IMR-90 (cell line): ENCODE results near the gene GFPT1. TPM values are rescaled to one million over a fixed set of nuclear protein-coding genes. Genes with fewer than 3 reads are reported as not detected.
A peak's percentile ranks its signal among the peaks of the same experiment; 100 is the strongest.

Source experiments
- ATAC-seq: fragments of 200-7000 bp; cut with Tn5 transposase; 2 replicates; pipeline ENCODE4 v1.9.1; 2020; ENCODE audit warnings: low read depth, mild to moderate bottlenecking, moderate library complexity
- BruUV-seq: library from RNA; stranded (reverse); fragments of 400-500 nt; replicated peaks from 2 replicates; lab custom pipeline; 2021; lab: Mats Ljungman, UMichigan
- CTCF ChIA-PET: fragments of 300-600 bp; formaldehyde crosslinking; extraction: SDS; loops from one replicate; lab custom pipeline; 2021; ENCODE audit warnings: antibody characterized with exemption; lab: Yijun Ruan, JAX
- POLR2A ChIA-PET: fragments of 300-600 bp; sonication (Branson Sonifier 250); formaldehyde crosslinking; loops from one replicate; lab custom pipeline; 2022; ENCODE audit warnings: antibody characterized with exemption; ENCODE audit not compliant: unreplicated experiment; lab: Charles Lee
- DNase-seq: peaks from one replicate; pipeline ENCODE4 v3.0.0; 2013
- H2AFZ ChIP-seq: replicated peaks from 2 replicates; pipeline ENCODE3; 2013; ENCODE audit warnings: low read length, mild to moderate bottlenecking; ENCODE audit not compliant: poor library complexity
- H2AK5ac ChIP-seq: 2 replicates; pipeline ENCODE4 v1.6.1; 2013; ENCODE audit warnings: low read depth, low read length, inconsistent platforms
- H2AK9ac ChIP-seq: replicated peaks from 2 replicates; pipeline ENCODE3; 2013; ENCODE audit warnings: mild to moderate bottlenecking, low read depth, low read length, moderate library complexity; ENCODE audit not compliant: poor library complexity
- H2BK120ac ChIP-seq: 2 replicates; pipeline ENCODE4 v1.6.1; 2013; ENCODE audit warnings: low read depth, low read length, inconsistent platforms
- H2BK15ac ChIP-seq: 3 replicates; pipeline ENCODE4 v1.6.1; 2013; ENCODE audit warnings: low read depth, low read length, inconsistent platforms
- H2BK20ac ChIP-seq: 2 replicates; pipeline ENCODE4 v1.6.1; 2013; ENCODE audit warnings: low read depth, mild to moderate bottlenecking, inconsistent platforms, low read length, moderate library complexity
- H2BK5ac ChIP-seq: 2 replicates; pipeline ENCODE4 v1.6.1; 2013; ENCODE audit warnings: mild to moderate bottlenecking, low read depth, low read length, inconsistent platforms; ENCODE audit not compliant: poor library complexity, severe bottlenecking
- H3K14ac ChIP-seq: replicated peaks from 2 replicates; pipeline ENCODE4 v1.6.1; 2013; ENCODE audit warnings: low read depth, low read length, inconsistent platforms
- H3K18ac ChIP-seq: 2 replicates; pipeline ENCODE4 v1.6.1; 2013; ENCODE audit warnings: low read depth, low read length, control low read depth
- H3K23ac ChIP-seq: 2 replicates; pipeline ENCODE4 v1.6.1; 2013; ENCODE audit warnings: low read depth, low read length, inconsistent platforms
- H3K27ac ChIP-seq: 2 replicates; pipeline ENCODE4 v1.5.1; 2013; ENCODE audit warnings: mild to moderate bottlenecking, control low read depth, low read length; ENCODE audit not compliant: insufficient read depth
- H3K27me3 ChIP-seq: 2 replicates; pipeline ENCODE4 v1.6.1; 2013; ENCODE audit warnings: low read length; ENCODE audit not compliant: control insufficient read depth, insufficient read depth
- H3K36me3 ChIP-seq: 2 replicates; pipeline ENCODE4 v1.6.1; 2013; ENCODE audit warnings: low read length, mixed read lengths; ENCODE audit not compliant: control insufficient read depth, insufficient read depth
- H3K4ac ChIP-seq: 2 replicates; pipeline ENCODE4 v1.6.1; 2013; ENCODE audit warnings: low read depth, low read length, inconsistent platforms
- H3K4me1 ChIP-seq: 2 replicates; pipeline ENCODE4 v1.6.1; 2013; ENCODE audit warnings: low read length, mixed read lengths; ENCODE audit not compliant: control insufficient read depth, insufficient read depth
- H3K4me2 ChIP-seq: 2 replicates; pipeline ENCODE4 v1.6.1; 2013; ENCODE audit warnings: low read depth, mild to moderate bottlenecking, control low read depth, low read length, moderate library complexity
- H3K4me3 ChIP-seq: 2 replicates; pipeline ENCODE4 v1.5.1; 2013; ENCODE audit warnings: low read depth, mild to moderate bottlenecking, control low read depth, low read length, moderate library complexity; ENCODE audit not compliant: insufficient read depth
- H3K56ac ChIP-seq: 2 replicates; pipeline ENCODE4 v1.6.1; 2013; ENCODE audit warnings: low read length, inconsistent platforms; ENCODE audit not compliant: insufficient read depth; ENCODE audit errors: extremely low read depth
- H3K79me1 ChIP-seq, 2 experiments: 2 replicates each; pipeline ENCODE4 v1.6.1; 2013; ENCODE audit warnings: low read length in 2 of 2, inconsistent platforms in 1 of 2, low read depth in 1 of 2
- H3K9ac ChIP-seq: 2 replicates; pipeline ENCODE4 v1.6.1; 2013; ENCODE audit warnings: low read depth, low read length, control low read depth
- H3K9me1 ChIP-seq: 2 replicates; pipeline ENCODE4 v1.6.1; 2013; ENCODE audit warnings: low read length, inconsistent platforms; ENCODE audit not compliant: insufficient read depth
- H3K9me3 ChIP-seq: 2 replicates; pipeline ENCODE4 v1.6.1; 2013; ENCODE audit warnings: low read length; ENCODE audit not compliant: control insufficient read depth, insufficient read depth
- H4K20me1 ChIP-seq: 2 replicates; pipeline ENCODE4 v1.6.1; 2013; ENCODE audit warnings: low read length, inconsistent platforms; ENCODE audit not compliant: insufficient read depth
- H4K5ac ChIP-seq: 2 replicates; pipeline ENCODE4 v1.6.1; 2013; ENCODE audit warnings: mild to moderate bottlenecking, low read depth, low read length, control low read depth
- H4K8ac ChIP-seq, 2 experiments: 2 replicates each; pipeline ENCODE4 v1.6.1; 2013; ENCODE audit warnings: low read depth in 2 of 2, low read length in 2 of 2, control low read depth in 1 of 2, inconsistent platforms in 1 of 2
- H4K91ac ChIP-seq: 2 replicates; pipeline ENCODE4 v1.6.1; 2013; ENCODE audit warnings: low read depth, low read length, inconsistent platforms; ENCODE audit not compliant: insufficient read depth
- BHLHE40 ChIP-seq: fragments of 150-350 bp; IDR thresholded peaks from 2 replicates; pipeline ENCODE4 v1.6.1; 2016; ENCODE audit warnings: mild to moderate bottlenecking, low read depth, low read length
- CEBPB ChIP-seq: IDR thresholded peaks from 2 replicates; pipeline ENCODE4 v1.6.1; 2012; ENCODE audit warnings: low read depth, low read length, improper control_type of control experiment
- CHD1 ChIP-seq: IDR thresholded peaks from 2 replicates; pipeline ENCODE4 v1.6.1; 2012; ENCODE audit warnings: low read depth, low read length, improper control_type of control experiment
- ELK1 ChIP-seq: fragments of 150-350 bp; IDR thresholded peaks from 2 replicates; pipeline ENCODE4 v1.6.1; 2016; ENCODE audit warnings: low read depth, mild to moderate bottlenecking, low read length, moderate library complexity, borderline replicate concordance
- FOS ChIP-seq: fragments of 150-350 bp; IDR thresholded peaks from 2 replicates; pipeline ENCODE4 v1.6.1; 2016; ENCODE audit warnings: low read depth, low read length
- MAFK ChIP-seq: IDR thresholded peaks from 2 replicates; pipeline ENCODE4 v1.6.1; 2012; ENCODE audit warnings: low read depth, low read length, improper control_type of control experiment
- MAZ ChIP-seq: IDR thresholded peaks from 2 replicates; pipeline ENCODE4 v1.6.1; 2012; ENCODE audit warnings: low read depth, mild to moderate bottlenecking, low read length, improper control_type of control experiment, moderate library complexity, borderline replicate concordance
- MXI1 ChIP-seq: IDR thresholded peaks from 2 replicates; pipeline ENCODE4 v1.6.1; 2012; ENCODE audit warnings: low read depth, mild to moderate bottlenecking, low read length, moderate library complexity, borderline replicate concordance
- NFE2L2 ChIP-seq: fragments of 150-350 bp; IDR thresholded peaks from 2 replicates; pipeline ENCODE4 v1.6.1; 2016; ENCODE audit warnings: low read depth, mild to moderate bottlenecking, low read length
- POLR2A ChIP-seq: IDR thresholded peaks from 2 replicates; pipeline ENCODE4 v1.6.1; 2012; ENCODE audit warnings: mild to moderate bottlenecking, low read depth, low read length
- RAD21 ChIP-seq: IDR thresholded peaks from 2 replicates; pipeline ENCODE4 v1.6.1; 2012; ENCODE audit warnings: low read length, improper control_type of control experiment
- RCOR1 ChIP-seq: IDR thresholded peaks from 2 replicates; pipeline ENCODE4 v1.6.1; 2012; ENCODE audit warnings: mild to moderate bottlenecking, low read length, improper control_type of control experiment; ENCODE audit not compliant: insufficient replicate concordance
- RFX5 ChIP-seq: IDR thresholded peaks from 2 replicates; pipeline ENCODE4 v1.8.0; 2012; ENCODE audit warnings: low read depth, mild to moderate bottlenecking, low read length, moderate library complexity
- SMC3 ChIP-seq: fragments of 150-350 bp; IDR thresholded peaks from 2 replicates; pipeline ENCODE4 v1.6.1; 2016; ENCODE audit warnings: low read depth, mild to moderate bottlenecking, antibody characterized with exemption, low read length, moderate library complexity
- WGBS, 2 experiments: methylation state at CpG; one replicate each; pipeline versions ENCODE4 v1.1.5 to v1.1.7; 2013; ENCODE audit warnings: missing lambda C conversion rate in 2 of 2; ENCODE audit not compliant: insufficient read length in 1 of 2; ENCODE audit errors: extremely low coverage in 2 of 2; 5-methylcytosine and 5-hydroxymethylcytosine counted together
- dilution Hi-C: fragments of 300-500 bp; cut with HindIII; formaldehyde crosslinking; loops from one replicate; pipeline ENCODE4 v1.14.3; 2018; ENCODE audit warnings: low sequenced_read_pairs; ENCODE audit not compliant: unreplicated experiment
- in situ Hi-C: fragments of 300-500 bp; cut with MboI; formaldehyde crosslinking; loops from 3 replicates; pipeline ENCODE4 v1.14.3; 2019; ENCODE audit warnings: low sequenced_read_pairs, inconsistent platforms, mixed read lengths
- intact Hi-C: fragments of 100-400 bp; cut with micrococcal nuclease; formaldehyde crosslinking; loops from 2 replicates; pipeline ENCODE4 v1.10.0; 2022
- polyA plus RNA-seq, 3 experiments: library from polyadenylated mRNA; depleted of rRNA; stranded (reverse); fragments of >200 nt; gene quantifications; 2 replicates each; pipeline ENCODE4 v1.2.3, GENCODE V29; 2012; ENCODE audit warnings: low replicate concordance in 1 of 3
- total RNA-seq: library from RNA; depleted of rRNA; stranded (reverse); fragments of >200 nt; gene quantifications from 2 replicates; pipeline ENCODE4 v1.2.3, GENCODE V29; 2012
- TF ChIP-seq, protein P1 (sequence below): fragments of 150-350 bp; IDR thresholded peaks from 2 replicates; pipeline ENCODE4 v1.6.1; 2017; ENCODE audit warnings: mild to moderate bottlenecking, antibody characterized with exemption, low read length, low read depth
- TF ChIP-seq, protein P2 (sequence below): conservative IDR thresholded peaks from 2 replicates; pipeline ENCODE4 v1.5.1; 2012; ENCODE audit warnings: mild to moderate bottlenecking, low read depth, low read length, improper control_type of control experiment

The GFPT1 gene
- total and polyA plus RNA-seq, 2 of the 4 experiments (the other 2 are of a cell fraction), result 23.5 to 52.9 TPM

DNA sequence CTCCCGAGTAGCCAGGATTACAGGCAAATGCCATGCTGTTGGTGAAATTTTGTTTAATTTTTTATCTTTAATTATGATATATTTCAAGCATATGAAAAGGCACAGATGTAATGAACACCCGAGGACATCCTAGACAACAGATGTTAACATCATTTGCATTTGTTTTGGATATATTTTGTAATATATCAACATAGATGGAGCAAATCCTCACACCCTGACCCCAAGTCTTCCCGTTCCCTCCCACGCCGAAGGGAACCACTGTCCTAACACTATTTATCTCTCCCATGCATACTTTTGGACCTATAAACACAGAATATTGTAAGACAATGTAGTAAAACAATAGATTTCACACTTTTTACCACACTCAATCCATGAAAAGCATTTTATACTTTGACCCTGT, 99.5 kb downstream of the GFPT1 start:
- Histone ChIP-seq H3K56ac (no peak overlapping the region), H3K27ac (no peak overlapping the region), H2AK5ac (peak overlapping the region; percentile 83; the same call in 1 of the 2 replicates), H2BK15ac (no peak overlapping the region), H2BK20ac (peak overlapping the region; percentile 60; the same call in 1 of the 2 replicates), H3K9ac (no peak overlapping the region), H4K8ac (no peak overlapping the region), H3K9me3 (no peaks in the 10 kb centered on the region), H2BK120ac (no peak overlapping the region), H3K36me3 (no peaks in the 10 kb centered on the region), H3K4me3 (no peak overlapping the region), H4K20me1 (no peaks in the 10 kb centered on the region), H3K4me2 (no peak overlapping the region), H3K4me1 (peaks cover 13% of the 10 kb centered on the region), H2BK5ac (no peak overlapping the region), H4K5ac (no peak overlapping the region), H3K18ac (no peak overlapping the region), H3K79me1 (no peaks in the 10 kb centered on the region; a peak in 1 of 4 replicates), H3K4ac (no peak overlapping the region), H2AFZ (no peak overlapping the region), H3K27me3 (no peaks in the 10 kb centered on the region), H2AK9ac (no peak overlapping the region), H3K23ac (no peak overlapping the region), H3K14ac (no peak overlapping the region), H4K91ac (no peak overlapping the region), H3K9me1 (peaks cover 10% of the 10 kb centered on the region)
- ATAC-seq (no peak), DNase-seq (no peak)
- ChIA-PET POLR2A (no interaction called here), CTCF (no interaction called here)
- TF ChIP-seq CEBPB (no peak), FOS (no peak), BHLHE40 (no peak), POLR2A (no peak), ELK1 (no peak), RAD21 (no peak), MXI1 (no peak), NFE2L2 (no peak), MAFK (no peak), CHD1 (no peak), RFX5 (no peak), MAZ (no peak), SMC3 (no peak), RCOR1 (no peak)
- TF ChIP-seq, protein P1, sequence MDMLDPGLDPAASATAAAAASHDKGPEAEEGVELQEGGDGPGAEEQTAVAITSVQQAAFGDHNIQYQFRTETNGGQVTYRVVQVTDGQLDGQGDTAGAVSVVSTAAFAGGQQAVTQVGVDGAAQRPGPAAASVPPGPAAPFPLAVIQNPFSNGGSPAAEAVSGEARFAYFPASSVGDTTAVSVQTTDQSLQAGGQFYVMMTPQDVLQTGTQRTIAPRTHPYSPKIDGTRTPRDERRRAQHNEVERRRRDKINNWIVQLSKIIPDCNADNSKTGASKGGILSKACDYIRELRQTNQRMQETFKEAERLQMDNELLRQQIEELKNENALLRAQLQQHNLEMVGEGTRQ, result no peak
- TF ChIP-seq, protein P2, sequence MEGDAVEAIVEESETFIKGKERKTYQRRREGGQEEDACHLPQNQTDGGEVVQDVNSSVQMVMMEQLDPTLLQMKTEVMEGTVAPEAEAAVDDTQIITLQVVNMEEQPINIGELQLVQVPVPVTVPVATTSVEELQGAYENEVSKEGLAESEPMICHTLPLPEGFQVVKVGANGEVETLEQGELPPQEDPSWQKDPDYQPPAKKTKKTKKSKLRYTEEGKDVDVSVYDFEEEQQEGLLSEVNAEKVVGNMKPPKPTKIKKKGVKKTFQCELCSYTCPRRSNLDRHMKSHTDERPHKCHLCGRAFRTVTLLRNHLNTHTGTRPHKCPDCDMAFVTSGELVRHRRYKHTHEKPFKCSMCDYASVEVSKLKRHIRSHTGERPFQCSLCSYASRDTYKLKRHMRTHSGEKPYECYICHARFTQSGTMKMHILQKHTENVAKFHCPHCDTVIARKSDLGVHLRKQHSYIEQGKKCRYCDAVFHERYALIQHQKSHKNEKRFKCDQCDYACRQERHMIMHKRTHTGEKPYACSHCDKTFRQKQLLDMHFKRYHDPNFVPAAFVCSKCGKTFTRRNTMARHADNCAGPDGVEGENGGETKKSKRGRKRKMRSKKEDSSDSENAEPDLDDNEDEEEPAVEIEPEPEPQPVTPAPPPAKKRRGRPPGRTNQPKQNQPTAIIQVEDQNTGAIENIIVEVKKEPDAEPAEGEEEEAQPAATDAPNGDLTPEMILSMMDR, result no peak
- in situ Hi-C loops, result no loop called here
- no CpG with 5 or more reads among the region's 5 CpGs for WGBS, 2 experiments
- dilution Hi-C loops, result no loop called here
- BruUV-seq, result no TSS peak
- intact Hi-C loops, result no loop called here
